ENCODE results near the gene WDR73. TPM values are rescaled to one million over a fixed set of nuclear protein-coding genes. Genes with fewer than 3 reads are reported as not detected.

Gene WDR73
- polyA plus RNA-seq, 1 of the 3 experiments (the other 2 are of a cell fraction), result 32.9 TPM

GRCh38 chr15:84699538-84700191 is 45.6 kb upstream of the WDR73 start:
- POLR2A ChIA-PET, result no interaction called here
- Histone ChIP-seq H4K20me1 (ENCODE audit: insufficient read depth) (peaks cover 94% of the 10 kb centered on the region), H3K36me3 (replicated peaks in 1 of 2; ENCODE audit: control insufficient read depth in 1 of 2, insufficient read depth in 2 of 2, low read length in 1 of 2) (peaks cover 2 to 8% of the 10 kb centered on the region in 2 experiments), H3K4me1 (ENCODE audit: control insufficient read depth in 1 of 2, insufficient read depth in 2 of 2, low read depth in 1 of 2, low read length in 1 of 2) (no peaks in the 10 kb centered on the region; a peak in 1 of 4 replicates), H3F3A (replicated peaks; ENCODE audit: insufficient read depth) (peaks cover 12% of the 10 kb centered on the region), H3K27ac (ENCODE audit: low read depth in 2 of 2, low read length in 1 of 2) (no peak overlapping the region), H3K79me2 (ENCODE audit: insufficient read depth) (peaks cover 100% of the 10 kb centered on the region), H3K4me2 (no peak overlapping the region), H3K4me3 (ENCODE audit: low read depth in 2 of 2, low read length in 1 of 2) (no peak overlapping the region), H3K9me3 (no peaks in the 10 kb centered on the region), H3K27me3 (ENCODE audit: insufficient read depth) (no peaks in the 10 kb centered on the region), H3K9me2 (no peaks in the 10 kb centered on the region), H2AFZ (ENCODE audit: low read depth) (no peak overlapping the region), H3K9ac (no peak overlapping the region)
- CTCF ChIA-PET, result no interaction called here
- TF ChIP-seq ELF1 (IDR thresholded peaks at IDR 0.05) (no peak), SMC3 (IDR thresholded peaks at IDR 0.05; ENCODE audit: low read depth, low read length) (no peak), TEAD4 (IDR thresholded peaks at IDR 0.05; ENCODE audit: borderline replicate concordance, insufficient read depth) (no peak), FOXM1 (IDR thresholded peaks at IDR 0.05; ENCODE audit: low read depth) (no peak), POLR2AphosphoS5 (IDR thresholded peaks at IDR 0.05; ENCODE audit: low read depth, low read length) (no peak), MEF2A (IDR thresholded peaks at IDR 0.05; ENCODE audit: borderline replicate concordance, low read depth) (no peak), GABPA (IDR thresholded peaks at IDR 0.05; ENCODE audit: low read depth) (no peak), EP300 (IDR thresholded peaks at IDR 0.05; ENCODE audit: borderline replicate concordance in 1 of 2, low read depth in 1 of 2, low read length in 1 of 2) (no peak), RFX5 (IDR thresholded peaks at IDR 0.05; ENCODE audit: low read length) (no peak), NFIC (IDR thresholded peaks at IDR 0.05; ENCODE audit: borderline replicate concordance) (no peak), NRF1 (IDR thresholded peaks at IDR 0.05; ENCODE audit: low read depth, low read length) (no peak), PBX3 (IDR thresholded peaks at IDR 0.05) (no peak), JUND (IDR thresholded peaks at IDR 0.05) (no peak)
- TF ChIP-seq, protein P1, sequence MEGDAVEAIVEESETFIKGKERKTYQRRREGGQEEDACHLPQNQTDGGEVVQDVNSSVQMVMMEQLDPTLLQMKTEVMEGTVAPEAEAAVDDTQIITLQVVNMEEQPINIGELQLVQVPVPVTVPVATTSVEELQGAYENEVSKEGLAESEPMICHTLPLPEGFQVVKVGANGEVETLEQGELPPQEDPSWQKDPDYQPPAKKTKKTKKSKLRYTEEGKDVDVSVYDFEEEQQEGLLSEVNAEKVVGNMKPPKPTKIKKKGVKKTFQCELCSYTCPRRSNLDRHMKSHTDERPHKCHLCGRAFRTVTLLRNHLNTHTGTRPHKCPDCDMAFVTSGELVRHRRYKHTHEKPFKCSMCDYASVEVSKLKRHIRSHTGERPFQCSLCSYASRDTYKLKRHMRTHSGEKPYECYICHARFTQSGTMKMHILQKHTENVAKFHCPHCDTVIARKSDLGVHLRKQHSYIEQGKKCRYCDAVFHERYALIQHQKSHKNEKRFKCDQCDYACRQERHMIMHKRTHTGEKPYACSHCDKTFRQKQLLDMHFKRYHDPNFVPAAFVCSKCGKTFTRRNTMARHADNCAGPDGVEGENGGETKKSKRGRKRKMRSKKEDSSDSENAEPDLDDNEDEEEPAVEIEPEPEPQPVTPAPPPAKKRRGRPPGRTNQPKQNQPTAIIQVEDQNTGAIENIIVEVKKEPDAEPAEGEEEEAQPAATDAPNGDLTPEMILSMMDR (IDR thresholded peaks at IDR 0.05), result no peak
- TF ChIP-seq, protein P2, sequence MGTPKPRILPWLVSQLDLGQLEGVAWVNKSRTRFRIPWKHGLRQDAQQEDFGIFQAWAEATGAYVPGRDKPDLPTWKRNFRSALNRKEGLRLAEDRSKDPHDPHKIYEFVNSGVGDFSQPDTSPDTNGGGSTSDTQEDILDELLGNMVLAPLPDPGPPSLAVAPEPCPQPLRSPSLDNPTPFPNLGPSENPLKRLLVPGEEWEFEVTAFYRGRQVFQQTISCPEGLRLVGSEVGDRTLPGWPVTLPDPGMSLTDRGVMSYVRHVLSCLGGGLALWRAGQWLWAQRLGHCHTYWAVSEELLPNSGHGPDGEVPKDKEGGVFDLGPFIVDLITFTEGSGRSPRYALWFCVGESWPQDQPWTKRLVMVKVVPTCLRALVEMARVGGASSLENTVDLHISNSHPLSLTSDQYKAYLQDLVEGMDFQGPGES (IDR thresholded peaks at IDR 0.05; ENCODE audit: low read depth, low read length), result no peak
- no peak for DNase-seq
- WGBS (ENCODE audit: low lambda C conversion rate), result 88% methylated on average over 8 of the region's 8 CpGs

Data from SK-N-SH (cell line).